GM19467 (cell line): ENCODE measurements around the gene RBM20.
"Not testable (repeated sequence)": the region's sequence is repeated elsewhere in the genome, so short reads cannot be mapped to it uniquely, and the experiment has no call there.

Experiments
- ATAC-seq: cut with Tn5 transposase; IDR thresholded peaks from one replicate; pipeline ENCODE4 v1.9.1; 2021; ENCODE audit warnings: mild to moderate bottlenecking, moderate library complexity; ENCODE audit not compliant: unreplicated experiment

The RBM20 gene

GRCh38 chr10:110758128-110758765 lies 114.1 kb downstream of the RBM20 start:
- ATAC-seq: no peak

- ATAC-seq: no peak
These were observed 114.8 kb downstream of the RBM20 start for GRCh38 chr10:110758898-110759297.

- no peak for ATAC-seq
These were observed 115.4 kb downstream of the RBM20 start for GRCh38 chr10:110759523-110759922.

GRCh38 chr10:110762109-110762848 lies 118.1 kb downstream of the RBM20 start:
- ATAC-seq: no peak

- no peak for ATAC-seq
These were observed 118.7 kb downstream of the RBM20 start for GRCh38 chr10:110762849-110763211.

- ATAC-seq: no peak
These were observed 120.2 kb downstream of the RBM20 start for GRCh38 chr10:110764378-110764777.

- no peak for ATAC-seq
These were observed 120.8 kb downstream of the RBM20 start for GRCh38 chr10:110764793-110765512.

GRCh38 chr10:110765513-110766319 lies 121.6 kb downstream of the RBM20 start:
- ATAC-seq: no peak

- not testable (repeated sequence) for ATAC-seq
These were observed 123.5 kb downstream of the RBM20 start for GRCh38 chr10:110767601-110768000.

GRCh38 chr10:110770243-110770642 lies 126.1 kb downstream of the RBM20 start:
- ATAC-seq: no peak

GRCh38 chr10:110771486-110771885 lies 127.3 kb downstream of the RBM20 start:
- ATAC-seq: no peak

GRCh38 chr10:110771991-110772390 lies 127.9 kb downstream of the RBM20 start:
- no peak for ATAC-seq

GRCh38 chr10:110772454-110773025 lies 128.4 kb downstream of the RBM20 start:
- no peak for ATAC-seq

GRCh38 chr10:110773693-110774068 lies 129.5 kb downstream of the RBM20 start:
- ATAC-seq: no peak

GRCh38 chr10:110774069-110775019 lies 130.2 kb downstream of the RBM20 start:
- ATAC-seq: peak; percentile 96

GRCh38 chr10:110775020-110775375 lies 130.9 kb downstream of the RBM20 start:
- ATAC-seq: no peak

- ATAC-seq: no peak
These were observed 131.3 kb downstream of the RBM20 start for GRCh38 chr10:110775406-110775805.

- no peak for ATAC-seq
These were observed 132.9 kb downstream of the RBM20 start for GRCh38 chr10:110777017-110777416.

- ATAC-seq: no peak
These were observed 133.5 kb downstream of the RBM20 start for GRCh38 chr10:110777661-110778060.

- ATAC-seq: no peak
These were observed 134.1 kb downstream of the RBM20 start for GRCh38 chr10:110778211-110778610.
